ENCODE measurements around the gene AOPEP.

The AOPEP gene

GRCh38 chr9:94999832-95000231 is 273.3 kb downstream of the AOPEP start:
- Histone ChIP-seq H3K9me3 (ENCODE audit: insufficient read depth, low read depth, low read length) (no peaks in the 10 kb centered on the region), H3K4me3 (ENCODE audit: low read length, poor library complexity, severe bottlenecking) (no peak overlapping the region), H4K20me1 (ENCODE audit: insufficient read depth, low read length, poor library complexity, severe bottlenecking) (no peaks in the 10 kb centered on the region), H3K27me3 (ENCODE audit: insufficient read depth, low read length, poor library complexity, severe bottlenecking) (no peaks in the 10 kb centered on the region), H3K36me3 (ENCODE audit: insufficient read depth, low read length) (no peaks in the 10 kb centered on the region), H3K9ac (ENCODE audit: low read depth, low read length, poor library complexity, severe bottlenecking) (no peak overlapping the region), H2AFZ (ENCODE audit: low read length) (no peak overlapping the region), H3K4me1 (ENCODE audit: insufficient read depth, low read length, poor library complexity, severe bottlenecking) (peaks cover 7% of the 10 kb centered on the region), H3K79me2 (ENCODE audit: insufficient read depth, low read length) (no peaks in the 10 kb centered on the region), H3K4me2 (ENCODE audit: low read depth, low read length, poor library complexity, severe bottlenecking) (no peak overlapping the region), H3F3A (ENCODE audit: low read depth) (no peaks in the 10 kb centered on the region), H3K9me2 (replicated peaks; ENCODE audit: low read depth, low read length) (no peaks in the 10 kb centered on the region)
- TF ChIP-seq CTCF (conservative IDR thresholded peaks at IDR 0.05; ENCODE audit: low read length) (no peak), EZH2phosphoT487 (IDR thresholded peaks at IDR 0.05; ENCODE audit: borderline replicate concordance) (no peak)

- no peaks in the 10 kb centered on the region for H3F3A ChIP-seq (ENCODE audit: low read depth)
Measured at GRCh38 chr9:95000821-95001220, 274.3 kb downstream of the AOPEP start.

DNA sequence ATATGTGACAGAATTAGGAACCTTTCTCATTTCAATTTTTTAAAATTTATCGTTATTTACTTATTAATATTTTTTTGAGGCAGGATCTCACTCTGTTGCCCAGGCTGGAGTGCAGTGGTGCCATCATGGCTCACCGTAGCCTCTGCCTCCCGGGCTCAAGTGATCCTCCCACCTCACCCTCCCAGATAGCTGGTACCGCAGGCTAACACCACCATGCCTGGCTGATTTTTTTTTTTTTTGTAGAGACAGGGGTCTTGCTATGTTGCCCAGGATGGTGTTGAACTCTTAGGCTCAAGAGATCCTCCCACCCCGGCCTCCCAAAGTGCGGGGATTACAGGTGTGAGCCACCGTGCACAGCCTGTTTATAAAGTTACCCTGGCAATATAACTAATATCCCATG is 275.2 kb downstream of the AOPEP start:
- H4K20me1 ChIP-seq (ENCODE audit: insufficient read depth, low read length, poor library complexity, severe bottlenecking), result no peaks in the 10 kb centered on the region
- H3K36me3 ChIP-seq (ENCODE audit: insufficient read depth, low read length), result no peaks in the 10 kb centered on the region
- no peaks in the 10 kb centered on the region for H3F3A ChIP-seq (ENCODE audit: low read depth)
- no peak overlapping the region for H3K4me3 ChIP-seq (ENCODE audit: low read length, poor library complexity, severe bottlenecking)
- no peaks in the 10 kb centered on the region for H3K9me2 ChIP-seq (replicated peaks; ENCODE audit: low read depth, low read length)
- H3K4me1 ChIP-seq (ENCODE audit: insufficient read depth, low read length, poor library complexity, severe bottlenecking), result peaks cover 4% of the 10 kb centered on the region
- no peak overlapping the region for H3K4me2 ChIP-seq (ENCODE audit: low read depth, low read length, poor library complexity, severe bottlenecking)
- H3K9ac ChIP-seq (ENCODE audit: low read depth, low read length, poor library complexity, severe bottlenecking), result no peak overlapping the region
- no peaks in the 10 kb centered on the region for H3K79me2 ChIP-seq (ENCODE audit: insufficient read depth, low read length)
- no peaks in the 10 kb centered on the region for H3K9me3 ChIP-seq (ENCODE audit: insufficient read depth, low read depth, low read length)
- H3K27me3 ChIP-seq (ENCODE audit: insufficient read depth, low read length, poor library complexity, severe bottlenecking), result no peaks in the 10 kb centered on the region
- TF ChIP-seq CTCF (conservative IDR thresholded peaks at IDR 0.05; ENCODE audit: low read length), result no peak
- TF ChIP-seq EZH2phosphoT487 (IDR thresholded peaks at IDR 0.05; ENCODE audit: borderline replicate concordance), result no peak
- no peak overlapping the region for H2AFZ ChIP-seq (ENCODE audit: low read length)

More at GRCh38 chr9:95000821-95001220, 274.3 kb downstream of the AOPEP start:
- no peaks in the 10 kb centered on the region for H3K79me2 ChIP-seq (ENCODE audit: insufficient read depth, low read length)
- H3K27me3 ChIP-seq (ENCODE audit: insufficient read depth, low read length, poor library complexity, severe bottlenecking), result no peaks in the 10 kb centered on the region
- no peak overlapping the region for H3K4me3 ChIP-seq (ENCODE audit: low read length, poor library complexity, severe bottlenecking)
- no peak overlapping the region for H3K4me2 ChIP-seq (ENCODE audit: low read depth, low read length, poor library complexity, severe bottlenecking)
- no peaks in the 10 kb centered on the region for H3K9me3 ChIP-seq (ENCODE audit: insufficient read depth, low read depth, low read length)
- no peaks in the 10 kb centered on the region for H3K9me2 ChIP-seq (replicated peaks; ENCODE audit: low read depth, low read length)
- no peaks in the 10 kb centered on the region for H4K20me1 ChIP-seq (ENCODE audit: insufficient read depth, low read length, poor library complexity, severe bottlenecking)
- H3K9ac ChIP-seq (ENCODE audit: low read depth, low read length, poor library complexity, severe bottlenecking), result no peak overlapping the region
- no peak overlapping the region for H2AFZ ChIP-seq (ENCODE audit: low read length)
- H3K4me1 ChIP-seq (ENCODE audit: insufficient read depth, low read length, poor library complexity, severe bottlenecking), result peaks cover 7% of the 10 kb centered on the region
- TF ChIP-seq CTCF (conservative IDR thresholded peaks at IDR 0.05; ENCODE audit: low read length), result no peak
- no peaks in the 10 kb centered on the region for H3K36me3 ChIP-seq (ENCODE audit: insufficient read depth, low read length)
